K562 (cell line): ENCODE measurements around the gene TMC2. TPM values are rescaled to one million over a fixed set of nuclear protein-coding genes. Genes with fewer than 3 reads are reported as not detected.

Experiments used
- GABPA ChIP-seq: fragments of 200-800 bp; sonication (Bioruptor generic); conservative IDR thresholded peaks from 2 replicates; pipeline ENCODE4 v1.6.1; 2016; ENCODE audit warnings: low read depth, missing genetic modification characterization, missing compliant biosample characterization
- KLF16 ChIP-seq: IDR thresholded peaks from 2 replicates; pipeline ENCODE4 v1.6.1; 2016; ENCODE audit warnings: antibody characterized with exemption
- L3MBTL2 ChIP-seq: fragments of 450-650 bp; IDR thresholded peaks from 2 replicates; pipeline ENCODE4 v1.6.1; 2016; ENCODE audit warnings: mild to moderate bottlenecking, moderate library complexity
- MAZ ChIP-seq, 2 experiments: fragments of 450-650 bp in 1 of 2; sonication (generic) in 1 of 2; formaldehyde crosslinking; IDR thresholded peaks in 1 of 2; conservative IDR thresholded peaks in 1 of 2; 2 replicates each; pipeline versions ENCODE4 v1.4.0 to v1.5.0; 2020; ENCODE audit warnings: mild to moderate bottlenecking in 1 of 2, missing genetic modification reagents in 1 of 2
- MYC ChIP-seq, 2 experiments: fragments of 250-450 bp in 1 of 2; sonication (Bioruptor Pico) in 1 of 2; IDR thresholded peaks; 2 replicates each; pipeline versions ENCODE4 v1.5.1 to v1.6.1; 2012 to 2021; ENCODE audit warnings: low read depth in 2 of 2, borderline replicate concordance in 1 of 2, improper control_type of control experiment in 1 of 2, low read length in 1 of 2, mild to moderate bottlenecking in 1 of 2, moderate library complexity in 1 of 2
- SMC3 ChIP-seq: conservative IDR thresholded peaks from 2 replicates; pipeline ENCODE4 v1.6.1; 2011; ENCODE audit warnings: low read depth, low read length, improper control_type of control experiment; ENCODE audit not compliant: insufficient read depth
- SPI1 ChIP-seq: IDR thresholded peaks from 2 replicates; pipeline ENCODE4 v1.6.1; 2011; ENCODE audit warnings: low read depth, low read length, control low read depth, borderline replicate concordance
- SRSF1 ChIP-seq: fragments of 200-400 bp; formaldehyde crosslinking; IDR thresholded peaks from 2 replicates; pipeline ENCODE4 v1.6.1; 2017; ENCODE audit warnings: mild to moderate bottlenecking, low read depth, low read length, moderate library complexity
- SRSF7 ChIP-seq: fragments of 200-400 bp; formaldehyde crosslinking; optimal IDR thresholded peaks from 2 replicates; pipeline ENCODE3; 2017; ENCODE audit warnings: mild to moderate bottlenecking, low read depth, low read length
- STAG1 ChIP-seq: sonication (generic); formaldehyde crosslinking; IDR thresholded peaks from 2 replicates; pipeline ENCODE4 v1.5.0; 2020; ENCODE audit warnings: missing genetic modification reagents, borderline replicate concordance
- TCF15 ChIP-seq: fragments of 250-450 bp; sonication (Bioruptor Pico); IDR thresholded peaks from 2 replicates; pipeline ENCODE4 v1.8.0; 2022; ENCODE audit warnings: moderate library complexity, mild to moderate bottlenecking, inconsistent platforms
- TEAD1 ChIP-seq, 2 experiments: fragments of 450-650 bp in 1 of 2; sonication (generic) in 1 of 2; formaldehyde crosslinking; IDR thresholded peaks; 2 replicates each; pipeline versions ENCODE4 v1.4.0 to v1.8.0; 2020 to 2022; ENCODE audit warnings: mild to moderate bottlenecking in 2 of 2, missing genetic modification reagents in 1 of 2
- ZNF384 ChIP-seq: IDR thresholded peaks from 2 replicates; pipeline ENCODE4 v1.6.1; 2012; ENCODE audit warnings: low read depth, low read length, improper control_type of control experiment
- ZNF740 ChIP-seq, 3 experiments: fragments of 200-800 bp in 1 of 3; sonication (Bioruptor generic) in 1 of 3; sonication (generic) in 1 of 3; formaldehyde crosslinking in 1 of 3; IDR thresholded peaks; 2 replicates each; pipeline versions ENCODE4 v1.6.1 to v1.8.0; 2016 to 2022; ENCODE audit warnings: mild to moderate bottlenecking in 2 of 3, missing compliant biosample characterization in 2 of 3, missing genetic modification characterization in 2 of 3, missing genetic modification reagents in 1 of 3
- polyA plus RNA-seq, 8 experiments: library from polyadenylated mRNA; depleted of rRNA in 4 of 8; stranded (reverse) in 5 of 8; unstranded in 3 of 8; fragments of >200 nt; fragmentation: Nextera tagmentation in 2 of 8; fragmentation: Illumina TruSeq in 1 of 8; extraction: Ambion mirVana in 2 of 8; extraction: Trizol in 1 of 8; gene quantifications; 2 replicates each; pipeline versions ENCODE4 v1.2.1 to v1.2.3, GENCODE V29; 2011 to 2014; ENCODE audit warnings: inconsistent platforms in 1 of 8, missing spikeins in 1 of 8
- total RNA-seq, 7 experiments: library from RNA; depleted of rRNA in 6 of 7; stranded (reverse); fragments of >200 nt in 6 of 7; fragmentation: Illumina TruSeq in 2 of 7; extraction: Trizol in 2 of 7; gene quantifications; 2 replicates each; pipeline versions ENCODE4 v1.2.1 to v1.2.3, GENCODE V29; 2011 to 2021; ENCODE audit warnings: low replicate concordance in 1 of 7
- TF ChIP-seq, protein P1 (sequence below): fragments of 450-650 bp; formaldehyde crosslinking; IDR thresholded peaks from 2 replicates; pipeline ENCODE4 v1.4.0; 2020; ENCODE audit warnings: mild to moderate bottlenecking, moderate library complexity
- TF ChIP-seq, protein P2 (sequence below): IDR thresholded peaks from 2 replicates; pipeline ENCODE4 v1.6.1; 2011; ENCODE audit warnings: borderline replicate concordance, low read depth, mild to moderate bottlenecking, moderate library complexity, low read length; ENCODE audit not compliant: insufficient read depth, poor library complexity, severe bottlenecking

The TMC2 gene
- total and polyA plus RNA-seq, 9 of the 15 experiments (the other 6 are each of a cell fraction or from before 2014, with no cell fraction given): not detected

GRCh38 chr20:2688041-2688591, 151.7 kb downstream of the TMC2 start (continued):
- TF ChIP-seq ZNF740 (CRISPR knock-in tag; IDR thresholded peaks at IDR 0.05): peak; percentile 23; the same call in 1 of the 2 replicates
- no peak for TF ChIP-seq ZNF740 (tag; IDR thresholded peaks at IDR 0.05)
- no peak for TF ChIP-seq TCF15 (CRISPR knock-in tag)
- TF ChIP-seq GABPA (tag): 0 out of 2 replicates have a peak, but pooled peaks have one; percentile 31
- TF ChIP-seq, protein P1, sequence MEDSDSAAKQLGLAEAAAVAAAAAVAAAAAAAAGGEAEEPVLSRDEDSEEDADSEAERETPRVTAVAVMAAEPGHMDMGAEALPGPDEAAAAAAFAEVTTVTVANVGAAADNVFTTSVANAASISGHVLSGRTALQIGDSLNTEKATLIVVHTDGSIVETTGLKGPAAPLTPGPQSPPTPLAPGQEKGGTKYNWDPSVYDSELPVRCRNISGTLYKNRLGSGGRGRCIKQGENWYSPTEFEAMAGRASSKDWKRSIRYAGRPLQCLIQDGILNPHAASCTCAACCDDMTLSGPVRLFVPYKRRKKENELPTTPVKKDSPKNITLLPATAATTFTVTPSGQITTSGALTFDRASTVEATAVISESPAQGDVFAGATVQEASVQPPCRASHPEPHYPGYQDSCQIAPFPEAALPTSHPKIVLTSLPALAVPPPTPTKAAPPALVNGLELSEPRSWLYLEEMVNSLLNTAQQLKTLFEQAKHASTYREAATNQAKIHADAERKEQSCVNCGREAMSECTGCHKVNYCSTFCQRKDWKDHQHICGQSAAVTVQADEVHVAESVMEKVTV (CRISPR knock-in tag): peak; percentile 50
- 0 out of 4 replicates have a peak, but pooled peaks of 1 of the 2 experiments have one; percentile 32 for TF ChIP-seq MAZ (CRISPR knock-in tag; conservative IDR thresholded peaks at IDR 0.05 in 1 of 2, IDR thresholded peaks at IDR 0.05 in 1 of 2)
- TF ChIP-seq, protein P2, sequence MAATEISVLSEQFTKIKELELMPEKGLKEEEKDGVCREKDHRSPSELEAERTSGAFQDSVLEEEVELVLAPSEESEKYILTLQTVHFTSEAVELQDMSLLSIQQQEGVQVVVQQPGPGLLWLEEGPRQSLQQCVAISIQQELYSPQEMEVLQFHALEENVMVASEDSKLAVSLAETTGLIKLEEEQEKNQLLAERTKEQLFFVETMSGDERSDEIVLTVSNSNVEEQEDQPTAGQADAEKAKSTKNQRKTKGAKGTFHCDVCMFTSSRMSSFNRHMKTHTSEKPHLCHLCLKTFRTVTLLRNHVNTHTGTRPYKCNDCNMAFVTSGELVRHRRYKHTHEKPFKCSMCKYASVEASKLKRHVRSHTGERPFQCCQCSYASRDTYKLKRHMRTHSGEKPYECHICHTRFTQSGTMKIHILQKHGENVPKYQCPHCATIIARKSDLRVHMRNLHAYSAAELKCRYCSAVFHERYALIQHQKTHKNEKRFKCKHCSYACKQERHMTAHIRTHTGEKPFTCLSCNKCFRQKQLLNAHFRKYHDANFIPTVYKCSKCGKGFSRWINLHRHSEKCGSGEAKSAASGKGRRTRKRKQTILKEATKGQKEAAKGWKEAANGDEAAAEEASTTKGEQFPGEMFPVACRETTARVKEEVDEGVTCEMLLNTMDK: peak; percentile 5
- TF ChIP-seq SPI1: peak; percentile 81
- TF ChIP-seq MYC (IDR thresholded peaks at IDR 0.05; ENCODE audit: low read depth, low read length): peak; percentile 59; the same call in 1 of the 2 replicates
- TF ChIP-seq MYC (CRISPR knock-in tag; IDR thresholded peaks at IDR 0.05; ENCODE audit: borderline replicate concordance, low read depth): no peak
- peak; percentile 31; the same call in 1 of the 2 replicates for TF ChIP-seq KLF16
- TF ChIP-seq SMC3: peak; percentile 64
- no peak for TF ChIP-seq SRSF7
- no peak for TF ChIP-seq SRSF1
- peak; percentile 55; the same call in 1 of the 2 replicates for TF ChIP-seq STAG1
- TF ChIP-seq TEAD1 (CRISPR knock-in tag; IDR thresholded peaks at IDR 0.05): no peak
- TF ChIP-seq ZNF384: 0 out of 2 replicates have a peak, but pooled peaks have one; percentile 15
- 0 out of 2 replicates have a peak, but pooled peaks have one; percentile 15 for TF ChIP-seq L3MBTL2
